HG02571 (cell line): ENCODE measurements around the gene MT4.
A peak's percentile ranks its signal among the peaks of the same experiment; 100 is the strongest.

ENCODE experiments used
- ATAC-seq: cut with Tn5 transposase; IDR thresholded peaks from one replicate; pipeline ENCODE4 v1.9.1; 2021; ENCODE audit warnings: mild to moderate bottlenecking, moderate library complexity; ENCODE audit not compliant: unreplicated experiment

Gene MT4

DNA sequence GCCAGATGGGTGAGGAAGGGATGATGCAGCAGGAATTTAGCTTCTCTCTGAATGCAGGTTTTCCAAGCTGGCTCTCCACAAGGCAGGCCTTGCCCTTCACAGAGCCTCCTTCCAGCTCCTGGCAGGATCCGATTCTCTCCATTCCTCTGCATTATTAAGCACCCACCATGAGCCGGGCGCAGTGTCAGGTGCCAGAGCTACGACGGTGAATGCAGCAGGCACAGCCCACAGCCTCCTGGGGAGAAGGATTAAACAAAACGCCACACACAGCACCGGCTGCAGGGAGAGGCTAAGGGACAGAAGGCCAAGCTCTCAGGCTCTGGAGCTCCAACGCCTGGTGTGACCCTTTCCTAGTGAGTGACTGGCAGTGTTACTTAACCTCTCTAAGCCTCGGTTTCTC is 36.5 kb downstream of the MT4 start:
- no peak for ATAC-seq

DNA sequence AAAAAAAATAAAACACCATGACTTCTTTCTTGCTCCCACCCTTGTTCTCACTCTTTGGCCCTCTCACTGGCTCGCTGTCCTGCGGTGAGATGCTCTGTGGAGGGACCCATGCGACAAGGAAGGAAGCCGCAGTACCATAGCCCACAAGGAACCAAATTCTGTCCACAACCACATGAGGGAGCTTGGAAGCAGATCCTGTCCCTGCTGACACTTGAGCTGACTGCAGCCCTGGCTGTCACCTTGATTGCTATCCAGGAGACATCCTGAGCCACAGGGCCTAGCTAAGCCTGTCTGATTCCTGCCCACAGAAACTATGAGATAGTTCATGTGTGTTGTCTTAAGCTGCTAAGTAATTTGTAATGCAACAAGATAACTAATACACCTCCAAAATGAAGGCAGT is 38.7 kb downstream of the MT4 start:
- no peak for ATAC-seq

DNA sequence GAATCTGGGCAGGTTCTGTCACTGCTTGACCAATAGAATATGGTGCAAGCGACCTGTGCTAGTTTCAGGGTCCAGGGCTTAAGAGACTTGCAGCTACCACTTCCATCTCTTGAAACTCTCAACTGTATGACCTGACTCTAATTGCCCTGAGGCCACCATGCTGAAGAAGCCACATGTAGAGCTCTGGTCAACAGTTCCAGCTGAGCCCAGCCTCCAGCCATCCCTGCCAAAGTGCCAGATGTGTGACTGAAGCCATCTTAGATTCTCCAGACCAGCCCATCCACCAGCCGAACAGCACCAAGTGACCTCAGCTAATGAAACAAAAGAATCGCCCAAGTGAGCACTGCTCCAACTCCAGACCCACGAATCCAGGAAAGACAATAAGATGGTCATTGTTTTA is 40.1 kb downstream of the MT4 start:
- no peak for ATAC-seq

DNA sequence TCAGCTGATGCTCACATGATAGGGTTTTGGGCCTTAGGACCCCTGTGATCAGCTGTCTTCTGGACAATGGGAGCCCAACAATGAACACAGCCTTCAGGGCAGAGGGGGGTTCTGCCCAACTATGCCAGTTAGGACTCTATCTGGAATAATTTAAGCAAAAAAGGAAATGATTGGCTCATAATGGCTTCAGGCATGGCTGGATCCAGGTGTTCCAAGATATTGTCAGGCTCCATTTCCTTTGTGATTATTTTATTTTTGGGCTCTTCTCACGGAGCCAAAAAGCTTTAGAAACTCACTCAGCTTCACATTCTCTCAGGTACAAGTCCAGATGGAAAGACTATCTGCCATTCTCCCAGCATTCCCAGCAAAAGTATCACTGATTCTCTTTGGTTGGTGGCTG is 40.6 kb downstream of the MT4 start:
- no peak for ATAC-seq

DNA sequence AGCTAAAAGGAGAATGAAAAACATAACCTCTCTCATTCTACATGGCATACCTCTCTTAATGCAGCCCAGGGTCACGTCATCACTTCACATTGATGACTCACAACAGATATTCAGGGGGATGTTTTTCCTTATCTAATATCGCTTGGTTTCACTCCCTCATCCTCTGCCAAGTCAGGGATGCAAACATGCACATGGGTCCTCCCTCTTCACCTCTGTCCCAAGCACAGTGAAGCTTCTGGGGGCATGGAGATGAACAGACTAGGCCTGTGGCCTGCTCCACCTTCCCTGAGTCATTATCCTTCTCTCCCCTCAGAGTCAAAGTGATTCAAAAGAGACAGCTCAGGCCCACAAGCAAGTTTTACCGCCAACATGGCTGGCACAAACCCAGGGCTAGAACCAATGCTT is 41.2 kb downstream of the MT4 start:
- no peak for ATAC-seq

DNA sequence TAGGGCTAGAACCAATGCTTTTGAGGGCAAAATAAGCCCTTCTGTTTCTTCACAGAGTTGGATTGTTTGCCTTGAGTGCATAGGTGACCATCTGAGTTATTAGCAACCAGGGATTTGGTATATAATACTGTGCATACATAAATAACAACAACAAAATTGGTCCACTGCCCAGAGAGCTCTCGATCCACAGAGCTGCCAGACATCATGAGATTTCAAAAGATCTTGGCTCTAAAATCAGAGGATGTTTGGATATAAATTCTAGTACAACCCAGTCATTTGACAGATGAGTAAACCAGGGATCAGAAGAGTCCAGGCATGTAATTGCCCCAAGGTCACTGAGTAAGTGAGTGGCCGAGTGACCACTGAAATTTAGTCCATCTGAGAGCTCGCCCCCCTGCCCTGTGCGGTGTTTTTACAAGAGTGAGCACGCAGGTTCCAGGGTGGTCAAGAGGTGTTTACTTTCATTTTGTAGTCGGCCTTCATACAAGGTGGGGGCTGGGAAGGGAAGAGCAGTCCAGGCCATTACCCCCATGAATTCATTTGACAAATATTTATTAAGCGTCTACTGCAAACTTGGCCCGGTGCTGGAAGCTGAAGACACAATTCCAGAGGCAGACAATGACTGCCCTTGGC is 41.7 kb downstream of the MT4 start:
- no peak for ATAC-seq

DNA sequence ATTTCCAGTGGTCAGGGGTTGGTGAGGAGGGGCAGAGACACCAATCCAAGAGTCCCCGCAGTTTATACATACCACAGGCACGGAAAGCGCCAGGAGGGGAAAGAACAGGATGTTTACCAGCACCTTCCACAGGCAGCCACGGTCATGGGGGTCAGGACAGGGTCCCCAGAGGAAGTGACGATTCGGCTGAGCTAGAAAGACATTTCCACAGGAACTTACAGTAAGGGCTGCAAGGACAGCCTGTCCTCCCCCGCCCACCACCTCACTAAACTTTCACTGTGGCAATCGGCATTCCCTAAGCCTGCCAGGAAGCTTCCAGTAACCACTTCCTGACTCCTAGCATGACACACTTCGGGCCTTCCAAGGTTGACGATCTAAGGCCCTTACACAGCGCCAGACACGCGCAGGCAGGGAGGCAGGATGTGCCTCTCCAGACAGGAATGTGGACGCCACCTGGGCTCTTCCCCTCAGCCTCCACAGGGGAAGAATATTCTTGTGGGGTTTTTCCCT is 42.3 kb downstream of the MT4 start:
- no peak for ATAC-seq

DNA sequence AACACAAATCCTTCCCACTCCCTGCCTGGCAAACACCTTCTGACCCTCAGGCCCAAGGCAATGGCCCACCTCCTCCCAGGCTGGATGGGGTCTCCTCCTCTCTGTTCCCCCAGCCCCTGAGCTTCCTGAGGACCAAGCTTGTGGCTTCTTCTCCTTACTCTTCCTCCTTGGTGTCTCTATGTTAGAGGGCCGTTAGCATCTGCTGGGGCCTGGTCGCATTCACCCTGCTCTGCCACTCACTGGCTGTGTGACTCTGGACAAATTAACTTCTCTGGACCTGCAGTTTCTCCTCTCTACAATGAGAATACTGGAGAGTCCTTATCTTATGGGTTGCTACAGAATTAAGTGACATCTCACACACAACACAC is 42.8 kb downstream of the MT4 start:
- ATAC-seq, result no peak

DNA sequence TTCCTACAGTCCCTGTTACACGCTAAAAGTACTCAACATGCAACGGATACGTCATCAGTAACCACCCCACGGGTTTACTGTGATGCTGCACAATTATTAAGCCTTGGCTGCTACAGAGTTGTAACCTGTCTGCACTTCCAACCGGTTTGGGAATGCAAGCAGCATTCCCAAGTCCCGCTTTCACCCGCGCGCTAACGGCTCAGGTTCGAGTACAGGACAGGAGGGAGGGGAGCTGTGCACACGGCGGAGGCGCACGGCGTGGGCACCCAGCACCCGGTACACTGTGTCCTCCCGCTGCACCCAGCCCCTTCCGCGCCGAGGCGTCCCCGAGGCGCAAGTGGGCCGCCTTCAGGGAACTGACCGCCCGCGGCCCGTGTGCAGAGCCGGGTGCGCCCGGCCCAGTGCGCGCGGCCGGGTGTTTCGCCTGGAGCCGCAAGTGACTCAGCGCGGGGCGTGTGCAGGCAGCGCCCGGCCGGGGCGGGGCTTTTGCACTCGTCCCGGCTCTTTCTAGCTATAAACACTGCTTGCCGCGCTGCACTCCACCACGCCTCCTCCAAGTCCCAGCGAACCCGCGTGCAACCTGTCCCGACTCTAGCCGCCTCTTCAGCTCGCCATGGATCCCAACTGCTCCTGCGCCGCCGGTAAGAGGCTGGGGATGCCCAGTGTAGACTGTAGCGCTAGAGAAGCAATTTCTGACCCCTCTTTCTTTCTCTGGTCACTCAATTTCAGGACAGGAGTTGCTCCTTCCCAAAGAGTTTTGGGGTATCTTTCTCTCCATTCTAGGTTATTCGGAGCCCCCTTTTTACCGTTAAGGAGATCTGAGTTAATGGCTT is 43.4 kb downstream of the MT4 start, which contains the start of gene MT2A:
Gene MT2A, plus strand, starts transcription at position 542 of the 833 bp plus-strand sequence. Its CDS starts 72 bp downstream, at position 614.
- ATAC-seq, result peak; percentile 88

DNA sequence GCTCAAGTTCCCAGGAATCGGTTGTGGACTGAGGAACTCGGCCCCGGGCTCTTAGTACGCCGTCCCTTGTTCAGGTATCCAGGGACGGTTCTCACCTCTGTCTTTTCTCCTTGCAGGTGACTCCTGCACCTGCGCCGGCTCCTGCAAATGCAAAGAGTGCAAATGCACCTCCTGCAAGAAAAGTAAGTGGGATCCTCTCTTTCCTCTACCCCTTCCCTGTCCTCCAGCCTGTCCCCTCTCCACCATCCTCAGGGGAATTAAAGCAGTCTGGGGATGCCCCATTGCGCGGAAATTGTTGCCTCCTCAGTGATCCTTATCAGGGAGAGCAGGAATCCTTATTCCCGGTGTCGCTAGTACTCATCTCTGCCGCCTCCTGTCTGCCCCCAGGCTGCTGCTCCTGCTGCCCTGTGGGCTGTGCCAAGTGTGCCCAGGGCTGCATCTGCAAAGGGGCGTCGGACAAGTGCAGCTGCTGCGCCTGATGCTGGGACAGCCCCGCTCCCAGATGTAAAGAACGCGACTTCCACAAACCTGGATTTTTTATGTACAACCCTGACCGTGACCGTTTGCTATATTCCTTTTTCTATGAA is 44.1 kb downstream of the MT4 start:
- no peak for ATAC-seq

DNA sequence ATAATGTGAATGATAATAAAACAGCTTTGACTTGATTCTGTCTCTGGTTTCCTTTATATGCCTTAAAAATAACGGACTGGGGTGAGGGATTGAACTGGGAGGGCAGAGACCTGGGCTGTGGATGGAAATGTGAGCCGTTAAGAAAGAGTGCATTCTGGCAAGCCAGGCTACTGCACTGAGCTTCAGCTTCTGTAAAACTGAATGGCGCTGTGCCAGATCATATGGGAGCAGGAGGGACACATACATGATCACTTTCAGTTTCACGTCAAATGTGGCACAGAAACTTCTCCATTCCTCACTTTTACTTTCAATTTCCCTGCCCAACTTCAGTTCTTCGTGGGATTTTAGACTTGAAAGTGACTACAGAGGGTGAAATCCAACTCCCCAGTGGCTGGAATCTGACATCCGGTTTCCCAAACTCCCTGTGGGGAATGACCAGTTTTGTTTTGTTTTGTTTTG is 44.6 kb downstream of the MT4 start:
- peak; percentile 42 for ATAC-seq

DNA sequence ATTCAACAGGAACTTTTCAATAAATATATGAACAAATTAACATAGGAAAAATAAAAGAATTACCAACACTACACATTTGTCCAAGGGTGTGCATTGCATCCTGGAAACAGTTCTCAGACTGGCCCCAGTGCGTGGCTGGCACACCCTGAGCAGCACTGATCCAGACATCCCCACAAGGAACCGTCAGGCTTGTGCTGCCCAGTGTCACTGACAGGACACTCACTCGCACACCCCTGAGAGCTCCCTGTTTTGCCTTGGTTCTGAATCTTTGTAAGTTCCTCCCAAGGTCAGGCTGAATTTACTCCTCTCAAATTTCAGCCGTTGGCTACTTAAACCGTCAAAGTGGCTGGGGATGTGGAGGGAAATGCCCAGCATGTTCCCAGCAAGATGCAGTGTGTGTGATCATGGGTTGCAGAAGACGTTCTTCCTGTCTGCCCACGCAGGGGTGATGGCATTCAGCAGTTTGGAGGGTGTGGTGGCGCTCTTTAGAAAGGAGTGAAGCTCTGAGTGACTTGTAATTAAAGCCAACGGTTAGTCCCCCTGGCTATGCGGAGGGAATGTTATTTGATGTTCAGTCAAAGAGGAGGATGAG is 45.2 kb downstream of the MT4 start:
- no peak for ATAC-seq

DNA sequence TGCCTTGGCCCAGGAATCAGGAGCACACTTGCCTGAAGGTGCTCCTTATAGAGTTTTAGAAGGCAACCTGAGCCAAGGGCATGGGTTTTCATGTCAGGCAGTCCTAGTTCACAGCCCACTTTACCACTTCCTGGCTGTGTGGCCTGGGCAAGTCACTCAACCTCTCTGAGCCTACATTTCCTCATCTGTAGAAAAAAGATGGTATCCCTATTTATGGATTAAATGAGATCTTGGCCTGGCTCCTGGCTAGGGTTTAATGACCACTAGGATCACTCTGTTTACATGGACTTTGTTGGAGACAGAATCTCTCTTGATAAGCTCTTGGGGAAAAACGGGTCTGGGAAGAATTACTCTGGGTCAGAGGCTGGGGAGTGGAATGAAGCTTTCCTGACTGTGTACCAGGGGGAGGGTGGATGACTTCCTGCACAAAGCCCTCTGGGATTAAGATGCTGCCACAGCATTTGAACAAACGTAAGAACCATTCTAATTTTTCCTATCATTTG is 45.8 kb downstream of the MT4 start:
- no peak for ATAC-seq

DNA sequence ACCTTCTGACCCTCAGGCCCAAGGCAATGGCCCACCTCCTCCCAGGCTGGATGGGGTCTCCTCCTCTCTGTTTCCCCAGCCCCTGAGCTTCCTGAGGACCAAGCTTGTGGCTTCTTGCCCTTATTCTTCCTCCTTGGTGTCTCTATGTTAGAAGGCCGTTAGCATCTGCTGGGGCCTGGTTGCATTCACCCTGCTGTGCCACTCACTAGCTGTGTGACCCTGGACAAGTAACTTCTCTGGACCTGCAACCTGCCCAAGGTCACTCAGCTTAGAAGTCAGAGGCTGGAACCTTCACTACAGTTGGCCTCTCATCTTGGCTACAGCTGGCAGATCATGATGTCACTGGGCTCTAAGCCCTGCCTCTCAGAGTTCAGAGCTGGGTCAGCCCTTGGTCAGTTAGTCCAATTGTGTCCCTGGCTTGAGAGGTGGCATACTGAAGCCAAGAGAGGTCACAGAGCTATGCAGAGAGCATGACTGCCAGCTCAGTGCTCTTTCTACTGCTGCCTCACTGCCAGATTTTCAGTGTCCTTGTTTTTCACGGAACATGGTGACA is 46.5 kb downstream of the MT4 start:
- no peak for ATAC-seq

DNA sequence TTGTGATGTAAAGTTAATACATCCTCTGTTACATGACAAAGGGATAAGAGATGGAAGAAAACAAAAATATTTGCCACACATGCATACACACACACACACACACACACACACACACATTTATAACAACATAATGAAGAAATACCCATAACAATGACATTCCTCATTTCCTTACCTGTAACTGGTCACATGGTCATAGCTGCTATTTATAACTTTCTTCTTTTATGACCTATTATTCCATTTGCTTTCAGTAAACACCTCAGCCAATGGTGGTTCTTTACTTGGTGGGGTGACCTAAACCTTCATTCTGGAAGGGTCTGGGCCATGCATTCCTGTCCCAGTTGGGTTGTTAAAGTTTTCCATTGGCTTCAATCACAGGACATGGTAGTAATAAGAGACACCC is 48.8 kb downstream of the MT4 start:
- ATAC-seq, result no peak

DNA sequence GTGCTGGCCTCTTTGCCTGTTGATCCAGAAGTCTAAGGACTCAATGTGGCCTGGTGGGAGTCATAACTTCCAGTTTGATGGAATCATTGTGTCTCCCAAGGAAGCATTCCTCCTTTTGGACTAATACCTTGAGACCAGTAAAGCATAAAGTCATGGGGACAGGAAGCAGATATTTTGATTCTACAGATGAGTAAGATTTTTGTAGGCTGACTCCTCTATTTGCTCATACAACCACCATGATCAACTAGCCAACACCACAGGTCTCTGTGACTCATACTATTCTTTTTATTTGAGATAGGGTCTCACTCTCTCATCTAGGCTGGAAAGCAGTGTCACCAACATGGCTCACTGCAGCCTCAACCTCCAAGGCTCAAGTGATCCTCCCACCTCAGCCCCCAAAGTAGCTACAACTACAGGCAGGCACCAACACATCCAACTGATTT is 49.7 kb downstream of the MT4 start:
- no peak for ATAC-seq

DNA sequence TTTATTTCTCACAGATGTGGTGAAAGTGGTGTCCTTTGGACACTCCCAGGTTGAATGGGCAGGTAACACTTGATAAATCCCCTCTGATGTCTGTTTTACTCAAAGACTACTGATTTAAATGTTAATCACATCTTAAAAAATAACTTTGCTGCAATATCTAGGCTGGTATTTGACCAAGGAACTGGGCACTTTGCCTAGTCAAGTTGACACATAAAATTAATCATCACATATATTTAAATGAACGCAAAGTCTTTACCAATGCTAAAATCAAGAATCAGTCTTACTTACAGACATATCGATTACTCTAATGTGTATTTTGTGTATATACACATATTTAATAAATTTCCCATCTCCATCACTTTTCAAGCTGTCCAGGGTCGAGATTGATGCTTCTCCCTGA is 50.5 kb downstream of the MT4 start:
- no peak for ATAC-seq

DNA sequence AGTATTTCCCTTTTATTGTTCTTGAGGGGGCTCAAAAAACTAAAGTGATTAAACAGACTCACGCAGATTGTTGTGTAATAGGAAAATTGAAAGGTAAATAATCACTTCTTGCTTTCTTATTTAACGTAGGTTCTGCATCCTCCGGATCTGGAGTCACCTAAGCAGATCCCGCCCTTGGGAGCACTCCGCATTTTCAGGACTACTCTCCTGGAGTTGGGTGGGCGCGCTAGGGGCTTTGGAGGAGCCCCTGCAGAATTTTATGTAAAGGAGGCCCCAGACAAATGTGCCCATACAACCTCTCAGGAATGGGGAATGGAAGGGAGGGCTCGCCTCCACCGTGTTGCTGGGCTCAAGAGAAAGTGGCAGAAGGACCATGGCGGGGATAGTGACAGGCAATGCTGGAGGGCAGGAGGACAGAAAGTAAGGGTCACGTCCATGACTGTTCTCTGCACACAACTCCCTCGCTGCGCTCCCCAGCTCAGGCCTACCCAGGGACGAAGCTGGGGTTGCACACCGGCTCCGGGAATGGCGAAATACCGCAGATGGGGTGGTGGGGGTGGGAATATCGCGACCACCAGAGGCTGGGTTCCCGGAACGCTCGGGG is 51.8 kb downstream of the MT4 start:
- ATAC-seq, result no peak

DNA sequence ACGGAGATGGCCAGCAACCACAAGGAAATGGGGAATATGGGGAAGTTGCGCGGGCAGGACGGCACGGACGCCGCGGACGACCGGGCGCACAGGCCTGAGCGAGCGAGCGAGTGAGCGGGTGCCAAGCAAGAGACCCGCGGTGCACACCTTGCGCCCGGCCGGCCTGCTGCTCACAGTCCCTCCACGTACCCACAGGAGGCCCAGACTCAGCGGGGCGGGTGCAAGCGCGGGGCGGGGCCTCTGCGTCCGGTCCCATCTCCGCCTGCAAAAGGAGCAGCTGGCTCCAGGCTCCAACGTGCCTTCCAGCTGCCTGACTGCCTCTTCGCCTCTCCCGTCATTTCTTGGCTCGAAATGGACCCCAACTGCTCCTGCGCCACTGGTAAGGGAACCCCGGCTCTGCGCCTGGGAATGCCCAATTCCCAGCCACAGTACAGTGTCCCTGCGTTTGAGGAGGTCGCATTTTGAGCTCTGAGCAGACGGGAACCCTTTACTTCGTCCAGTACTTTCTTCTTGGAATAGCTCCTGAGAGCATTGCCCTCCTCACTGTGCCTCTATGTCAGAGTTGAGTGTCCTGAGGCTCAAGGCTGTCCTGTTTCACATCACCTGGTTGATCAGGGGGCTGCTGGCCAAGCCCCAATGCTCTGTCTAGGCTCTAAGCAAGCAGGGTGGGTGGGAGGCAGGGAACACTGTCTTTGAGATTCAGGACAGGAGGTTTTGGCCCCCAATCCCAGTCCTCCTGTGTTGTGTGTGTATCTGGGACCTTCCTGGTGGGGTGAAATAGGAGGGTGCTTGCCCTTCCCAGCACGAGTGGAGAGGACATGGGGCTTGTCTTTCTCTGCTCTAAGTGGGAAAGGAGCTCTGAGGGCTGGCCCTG is 52.6 kb downstream of the MT4 start:
- ATAC-seq, result no peak

DNA sequence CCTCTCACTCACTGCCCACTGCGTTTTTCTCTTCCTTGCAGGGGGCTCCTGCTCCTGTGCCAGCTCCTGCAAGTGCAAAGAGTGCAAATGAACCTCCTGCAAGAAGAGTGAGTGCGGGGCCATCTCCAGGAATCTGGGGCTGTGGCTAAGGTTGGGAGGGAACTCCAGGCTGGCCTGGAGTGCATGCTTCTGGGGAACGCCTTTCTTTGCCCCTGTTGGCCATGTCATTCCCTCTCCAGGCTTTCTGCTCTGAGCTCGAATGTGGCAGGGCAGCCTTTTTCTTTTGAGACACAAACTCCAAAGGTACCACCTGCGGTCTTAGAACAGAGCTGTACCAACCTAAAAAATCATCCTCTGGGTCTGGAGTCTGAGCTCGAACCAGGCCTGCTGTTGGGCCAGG is 53.3 kb downstream of the MT4 start:
- no peak for ATAC-seq
